Spleen (tissue), 13 donors: Measurements from ENCODE around the gene SLFNL1. TPM values are rescaled to one million over a fixed set of nuclear protein-coding genes. Genes with fewer than 3 reads are reported as not detected.

Experiments used
- DNase-seq: peaks from one replicate; pipeline ENCODE4 v3.0.0-alpha.2; 2020
- H3K27ac ChIP-seq, 8 donors: fragments of 200-600 bp; sonication (generic) in 7 of 8; 1 replicate in 4 of 8; 2 replicates in 4 of 8; pipeline versions ENCODE4 v1.5.0 to v1.8.0; 2016 to 2021; ENCODE audit warnings: inconsistent platforms in 4 of 8, mild to moderate bottlenecking in 4 of 8, moderate library complexity in 1 of 8
- H3K27me3 ChIP-seq, 7 donors: fragments of 200-600 bp; sonication (generic) in 6 of 7; replicated peaks in 1 of 7; 1 replicate in 4 of 7; 2 replicates in 3 of 7; pipeline versions ENCODE4 v1.5.0 to v1.8.0; 2016 to 2021; ENCODE audit warnings: inconsistent platforms in 3 of 7, mild to moderate bottlenecking in 1 of 7
- H3K36me3 ChIP-seq, 6 donors: fragments of 200-600 bp; sonication (generic) in 5 of 6; 1 replicate in 4 of 6; 2 replicates in 2 of 6; pipeline versions ENCODE4 v1.5.0 to v1.8.0; 2016 to 2021; ENCODE audit warnings: inconsistent platforms in 2 of 6
- H3K4me1 ChIP-seq, 6 donors: fragments of 200-600 bp; sonication (generic) in 5 of 6; 1 replicate in 3 of 6; 2 replicates in 3 of 6; pipeline versions ENCODE4 v1.5.0 to v1.8.0; 2016 to 2021; ENCODE audit warnings: inconsistent platforms in 3 of 6
- H3K4me3 ChIP-seq, 8 donors: fragments of 200-600 bp; sonication (generic) in 7 of 8; 1 replicate in 4 of 8; 2 replicates in 4 of 8; pipeline versions ENCODE4 v1.5.0 to v1.8.0; 2016 to 2021; ENCODE audit warnings: inconsistent platforms in 4 of 8, mild to moderate bottlenecking in 4 of 8, moderate library complexity in 2 of 8
- H3K9me3 ChIP-seq, 8 donors: fragments of 200-600 bp; sonication (generic) in 7 of 8; 1 replicate in 4 of 8; 2 replicates in 4 of 8; pipeline versions ENCODE4 v1.5.0 to v1.8.0; 2016 to 2021; ENCODE audit warnings: inconsistent platforms in 4 of 8
- CTCF ChIP-seq, 11 experiments: fragments of 200-600 bp in 7 of 11; fragments of 450-650 bp in 4 of 11; sonication (generic) in 4 of 11; IDR thresholded peaks in 8 of 11; conservative IDR thresholded peaks in 3 of 11; 1 replicate in 7 of 11; 2 replicates in 4 of 11; pipeline versions ENCODE4 v1.4.0 to v1.8.0; 2016 to 2021; ENCODE audit warnings: antibody characterized with exemption in 11 of 11, inconsistent platforms in 4 of 11, mild to moderate bottlenecking in 1 of 11
- POLR2A ChIP-seq, 3 donors: fragments of 450-650 bp; IDR thresholded peaks; one replicate each; pipeline ENCODE4 v1.5.1; 2017; ENCODE audit warnings: antibody characterized with exemption in 3 of 3, mild to moderate bottlenecking in 1 of 3
- POLR2AphosphoS5 ChIP-seq, 3 donors: sonication (generic); formaldehyde crosslinking; IDR thresholded peaks; one replicate each; pipeline ENCODE4 v1.5.1; 2017; ENCODE audit warnings: antibody characterized with exemption in 3 of 3
- WGBS, 5 donors: extraction: QIAGEN DNeasy Blood & Tissue Kit in 3 of 5; methylation state at CpG; one replicate each; pipeline versions ENCODE4 v1.1.5 to v1.1.7; 2013 to 2018; 5-methylcytosine and 5-hydroxymethylcytosine counted together
- intact Hi-C: fragments of 100-400 bp; cut with DNase I; formaldehyde crosslinking; loops from one replicate; pipeline ENCODE4 v1.15.0; 2023; ENCODE audit warnings: low total_unique reads
- long read RNA-seq, 2 donors: transcript quantifications; one replicate each; lab custom pipeline, GENCODE V29; 2026
- polyA plus RNA-seq, 3 donors: library from polyadenylated mRNA; stranded (reverse); fragments of 200-250 nt; gene quantifications; one replicate each; pipeline ENCODE4 v1.2.1, GENCODE V29; 2013
- total RNA-seq, 7 donors: library from RNA; depleted of rRNA in 3 of 7; stranded (reverse); fragments of >200 nt in 3 of 7; fragmentation: NEBNext Ultra II Directional in 4 of 7; extraction: Animal tissue kit (Norgen Biotek cat#: 25700) in 4 of 7; gene quantifications; one replicate each; pipeline versions ENCODE4 v1.1.0 to v1.2.1, GENCODE V29; 2016 to 2021
- donor health status: healthy with polysubstance abuse.
- donor health status: DM: no; HTN: no; CAD: no; lungs with moderate emphysema.
- donor health status: DM: no; HTN: no; CAD: no.
- donor health status: Bipolar disorder and iron deficiency.
- donor health status: healthy.
- donor health status: DM: no; HTN: no; CAD: no.
- donor health status: DM: yes; HTN: yes; CAD: no.

Gene SLFNL1
- total RNA-seq (1 to 10 TPM in 3 of 7 donors, under 1 TPM in 4; 0.27 to 1.7 (median 0.85) TPM), polyA plus RNA-seq (under 1 TPM; 0.21 to 0.38 (median 0.30) TPM)
- long read RNA-seq, donor 1 = 0 reads
- long read RNA-seq, donor 2 = 0 reads

DNA sequence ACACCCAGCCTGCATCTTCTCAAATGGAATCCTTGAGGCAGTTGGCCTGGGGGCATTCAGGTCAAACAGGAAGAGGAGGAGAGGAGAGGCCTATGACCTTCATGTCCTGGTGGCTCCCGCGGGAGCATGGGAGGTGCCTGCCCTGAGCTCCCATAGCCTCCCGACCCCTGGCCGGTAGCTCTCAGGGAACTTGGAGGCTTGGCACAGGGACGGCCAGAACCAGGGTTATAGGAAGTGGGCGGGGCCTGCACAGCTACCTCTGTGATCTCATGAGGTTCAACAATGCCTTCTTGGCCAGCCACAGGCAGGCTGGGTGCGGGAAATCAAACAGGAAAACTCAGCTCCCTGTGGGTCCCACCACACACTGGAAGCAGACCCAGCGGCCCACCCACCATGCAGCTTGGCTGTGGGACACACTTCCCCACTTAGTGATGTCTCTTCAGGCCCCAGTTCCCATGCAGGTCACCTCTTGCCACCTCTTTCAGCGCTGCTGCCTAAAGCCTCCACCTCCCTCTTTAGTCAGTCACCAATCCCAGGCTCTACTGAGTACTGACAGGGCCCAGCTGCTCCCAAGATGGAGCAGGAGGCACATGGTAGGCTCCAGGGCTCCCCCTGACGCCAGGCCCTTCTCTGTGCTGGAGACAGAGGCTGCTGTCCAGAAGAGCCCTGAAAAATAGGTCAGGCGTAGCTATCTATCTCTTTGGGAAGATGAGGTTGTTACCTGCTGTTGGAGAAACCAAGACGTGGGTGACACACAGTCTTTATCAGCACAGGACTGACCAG, at the start of gene SLFNL1:
SLFNL1 (minus strand) TSS at position 200 of the 783 bp plus-strand sequence. CDS start 1,065 bp downstream, outside the sequence.
- no peak for DNase-seq
- Histone ChIP-seq H3K4me3 (no peak within 1 kb of the TSS), H3K9me3 (no peaks in the 10 kb centered on the region), H3K36me3 (peaks cover 0 to 68% (median 12%) of the 10 kb centered on the region in 6 donors), H3K27ac (peak within 1 kb of the TSS in 2 of 8 donors; percentile 26 to 30), H3K4me1 (peaks cover 0 to 20% (median 7%) of the 10 kb centered on the region in 6 donors), H3K27me3 (no peaks in the 10 kb centered on the region)
- 59 to 72% (median 61%) methylated on average over 12 of the region's 12 CpGs for WGBS, 5 donors
- intact Hi-C loops = no loop called here
- TF ChIP-seq POLR2AphosphoS5 (IDR thresholded peaks at IDR 0.05) (peak; percentile 24 to 56 (median 53)), POLR2A (IDR thresholded peaks at IDR 0.05) (no peak)

GRCh38 chr1:41056907-41057306, 35.4 kb upstream of the SLFNL1 start:
- Histone ChIP-seq H3K36me3 (peaks cover 0 to 98% (median 18%) of the 10 kb centered on the region in 6 donors), H3K27me3 (no peaks in the 10 kb centered on the region), H3K9me3 (peaks cover 0 to 16% (median 8%) of the 10 kb centered on the region in 8 donors), H3K4me3 (no peak overlapping the region), H3K27ac (no peak overlapping the region), H3K4me1 (no peaks in the 10 kb centered on the region)
- TF ChIP-seq CTCF (IDR thresholded peaks at IDR 0.05 in 8 of 11, conservative IDR thresholded peaks at IDR 0.05 in 3 of 11) (no peak), POLR2A (IDR thresholded peaks at IDR 0.05) (no peak), POLR2AphosphoS5 (IDR thresholded peaks at IDR 0.05) (no peak)
- intact Hi-C loops = no loop called here
- 93 to 97% (median 96%) methylated on average over 5 of the region's 5 CpGs for WGBS, 5 donors
- no peak for DNase-seq

GRCh38 chr1:41053316-41053715, 31.8 kb upstream of the SLFNL1 start:
- H3K4me1 ChIP-seq = no peaks in the 10 kb centered on the region
- H3K36me3 ChIP-seq = peaks cover 0 to 88% (median 19%) of the 10 kb centered on the region in 6 donors
- no peak for DNase-seq
- H3K27me3 ChIP-seq = no peaks in the 10 kb centered on the region
- H3K9me3 ChIP-seq = no peaks in the 10 kb centered on the region
- peak overlapping the region in 1 of 8 donors; percentile 26 for H3K27ac ChIP-seq
- H3K4me3 ChIP-seq = no peak overlapping the region
- TF ChIP-seq POLR2AphosphoS5 (IDR thresholded peaks at IDR 0.05) (no peak), POLR2A (IDR thresholded peaks at IDR 0.05) (no peak), CTCF (IDR thresholded peaks at IDR 0.05 in 8 of 11, conservative IDR thresholded peaks at IDR 0.05 in 3 of 11) (no peak)
- intact Hi-C loops = no loop called here
- 42 to 63% (median 50%) methylated on average over 2 of the region's 2 CpGs for WGBS, 5 donors

- no peak overlapping the region for H3K27ac ChIP-seq
- no peak overlapping the region for H3K4me3 ChIP-seq
- DNase-seq = no peak
- H3K9me3 ChIP-seq = no peaks in the 10 kb centered on the region
- H3K27me3 ChIP-seq = no peaks in the 10 kb centered on the region
- H3K36me3 ChIP-seq = peaks cover 0 to 90% (median 25%) of the 10 kb centered on the region in 6 donors
- 96 to 100% (median 97%) methylated on average over 1 of the region's 1 CpG for WGBS, 5 donors
- TF ChIP-seq CTCF (IDR thresholded peaks at IDR 0.05 in 8 of 11, conservative IDR thresholded peaks at IDR 0.05 in 3 of 11) (no peak), POLR2AphosphoS5 (IDR thresholded peaks at IDR 0.05) (no peak), POLR2A (IDR thresholded peaks at IDR 0.05) (no peak)
- intact Hi-C loops = no loop called here
- H3K4me1 ChIP-seq = no peaks in the 10 kb centered on the region
These were observed 29.5 kb upstream of the SLFNL1 start for GRCh38 chr1:41051022-41051421.
